GM23338 (cell line): ENCODE results near the gene PALLD. TPM values are rescaled to one million over a fixed set of nuclear protein-coding genes. Genes with fewer than 3 reads are reported as not detected.

Source experiments
- ATAC-seq: fragments of 200-7000 bp; cut with Tn5 transposase; 3 replicates; pipeline ENCODE4 v1.9.1; 2020
- DNase-seq: peaks from one replicate; pipeline ENCODE4 v3.0.0-alpha.2; 2015; ENCODE audit warnings: low spot score
- H2AFZ ChIP-seq: fragments of 200-600 bp; sonication (generic); 2 replicates; pipeline ENCODE4 v1.8.0; 2016; ENCODE audit warnings: antibody characterized with exemption, mild to moderate bottlenecking, moderate library complexity
- H3F3A ChIP-seq: fragments of 200-600 bp; sonication (generic); replicated peaks from 2 replicates; pipeline ENCODE4 v1.8.0; 2017; ENCODE audit warnings: antibody characterized with exemption, mixed run types, low read depth
- H3K27ac ChIP-seq: fragments of 200-600 bp; sonication (generic); 2 replicates; pipeline ENCODE4 v1.6.1; 2016; ENCODE audit warnings: low read depth
- H3K27me3 ChIP-seq: fragments of 200-600 bp; sonication (generic); 2 replicates; pipeline ENCODE4 v1.8.0; 2016; ENCODE audit warnings: mild to moderate bottlenecking, mixed run types, moderate library complexity; ENCODE audit not compliant: insufficient read depth
- H3K36me3 ChIP-seq: fragments of 200-600 bp; sonication (generic); 2 replicates; pipeline ENCODE4 v1.8.0; 2016; ENCODE audit warnings: mild to moderate bottlenecking; ENCODE audit not compliant: insufficient read depth
- H3K4me1 ChIP-seq: fragments of 200-600 bp; sonication (generic); 2 replicates; pipeline ENCODE4 v1.8.0; 2016; ENCODE audit warnings: mild to moderate bottlenecking, moderate library complexity; ENCODE audit not compliant: insufficient read depth
- H3K4me2 ChIP-seq: fragments of 200-600 bp; sonication (generic); 2 replicates; pipeline ENCODE4 v1.7.1; 2017; ENCODE audit warnings: mixed run types
- H3K4me3 ChIP-seq: fragments of 200-600 bp; sonication (generic); 2 replicates; pipeline ENCODE4 v1.6.1; 2016; ENCODE audit warnings: mixed run types
- H3K79me2 ChIP-seq: fragments of 200-600 bp; sonication (generic); replicated peaks from 2 replicates; pipeline ENCODE4 v1.8.0; 2017; ENCODE audit warnings: mild to moderate bottlenecking; ENCODE audit not compliant: insufficient read depth
- H3K9me2 ChIP-seq: fragments of 200-600 bp; sonication (generic); 2 replicates; pipeline ENCODE4 v1.8.0; 2017; ENCODE audit not compliant: insufficient read depth
- H4K20me1 ChIP-seq: fragments of 200-600 bp; sonication (generic); replicated peaks from 2 replicates; pipeline ENCODE4 v1.8.0; 2017; ENCODE audit warnings: mild to moderate bottlenecking; ENCODE audit not compliant: insufficient read depth
- H3K27ac Mint-ChIP-seq: 2 replicates; pipeline ENCODE4 v1.8.0; 2020; ENCODE audit warnings: inconsistent platforms, mild to moderate bottlenecking, moderate library complexity, mixed read lengths
- H3K27me3 Mint-ChIP-seq: 3 replicates; pipeline ENCODE4 v1.8.0; 2022; ENCODE audit warnings: low read depth, mild to moderate bottlenecking, moderate library complexity, mixed read lengths, inconsistent platforms; ENCODE audit not compliant: insufficient read depth, poor library complexity
- H3K36me3 Mint-ChIP-seq: 3 replicates; pipeline ENCODE4 v1.8.0; 2021; ENCODE audit warnings: low read depth, mild to moderate bottlenecking, inconsistent platforms, moderate library complexity, mixed read lengths
- H3K4me1 Mint-ChIP-seq: 3 replicates; pipeline ENCODE4 v1.8.0; 2020; ENCODE audit warnings: mild to moderate bottlenecking, inconsistent platforms, mixed read lengths
- H3K4me3 Mint-ChIP-seq: 3 replicates; pipeline ENCODE4 v1.8.0; 2021; ENCODE audit warnings: moderate library complexity, mild to moderate bottlenecking, inconsistent platforms, mixed read lengths
- H3K9me3 Mint-ChIP-seq: 3 replicates; pipeline ENCODE4 v1.8.0; 2020; ENCODE audit warnings: moderate library complexity, mild to moderate bottlenecking, inconsistent platforms, mixed read lengths
- CREB1 ChIP-seq: fragments of 250-450 bp; sonication (Bioruptor Pico); IDR thresholded peaks from 2 replicates; pipeline ENCODE4 v1.5.0; 2020; ENCODE audit warnings: low read depth, mild to moderate bottlenecking, moderate library complexity
- EZH2phosphoT487 ChIP-seq: fragments of 200-600 bp; sonication (generic); IDR thresholded peaks from one replicate; pipeline ENCODE4 v1.8.1; 2018; ENCODE audit warnings: antibody characterized with exemption; ENCODE audit not compliant: unreplicated experiment
- NANOG ChIP-seq: IDR thresholded peaks from 2 replicates; pipeline ENCODE4 v1.6.1; 2016; ENCODE audit warnings: antibody characterized with exemption, borderline replicate concordance
- POLR2AphosphoS5 ChIP-seq: IDR thresholded peaks from 2 replicates; pipeline ENCODE4 v1.6.1; 2016; ENCODE audit warnings: antibody characterized with exemption, low read depth
- STAT1 ChIP-seq: IDR thresholded peaks from one replicate; pipeline ENCODE4 v1.6.1; 2016; ENCODE audit warnings: antibody characterized with exemption; ENCODE audit not compliant: unreplicated experiment
- ZNF114 ChIP-seq: fragments of 250-450 bp; sonication (Bioruptor Pico); IDR thresholded peaks from 2 replicates; pipeline ENCODE4 v1.5.0; 2020; ENCODE audit warnings: mild to moderate bottlenecking, moderate library complexity
- polyA plus RNA-seq: library from polyadenylated mRNA; unstranded; fragments of >200 nt; fragmentation: Nextera tagmentation; extraction: Ambion mirVana; gene quantifications from 2 replicates; pipeline ENCODE4 v1.2.1, GENCODE V29; 2016
- total RNA-seq: library from RNA; depleted of rRNA; stranded (reverse); fragments of >200 nt; shearing (Covaris generic); gene quantifications from 2 replicates; pipeline ENCODE4 v1.2.3, GENCODE V29; 2014
- TF ChIP-seq, protein P1 (sequence below): fragments of 250-450 bp; sonication (Bioruptor Pico); IDR thresholded peaks from 2 replicates; pipeline ENCODE4 v1.5.0; 2020; ENCODE audit warnings: mild to moderate bottlenecking, moderate library complexity
- TF ChIP-seq, protein P2 (sequence below): IDR thresholded peaks from 2 replicates; pipeline ENCODE4 v1.6.1; 2016; ENCODE audit warnings: antibody characterized with exemption

PALLD gene
- total and polyA plus RNA-seq, 2 experiments from 2014 or later = 13.1 to 30.2 TPM

DNA sequence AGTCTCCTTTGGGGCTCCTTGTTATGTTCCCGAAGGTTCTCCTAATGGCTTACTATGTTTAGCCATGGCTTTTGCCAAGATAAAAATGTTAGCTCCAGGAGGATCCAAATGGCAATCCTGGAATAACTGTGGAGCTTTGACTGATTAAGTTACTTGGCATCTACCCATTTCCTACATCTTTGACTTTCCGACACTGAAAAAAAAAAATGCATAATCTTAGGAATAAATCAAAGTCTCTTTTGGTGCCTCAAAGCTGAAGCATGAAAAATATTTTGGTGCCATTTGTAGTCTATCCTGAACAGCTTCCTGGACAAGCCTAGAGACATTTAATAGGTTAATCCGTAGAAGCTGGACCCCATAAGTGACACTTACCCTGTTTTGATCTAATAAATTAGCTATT is 191.7 kb downstream of the PALLD start (continued):
- TF ChIP-seq, protein P1, sequence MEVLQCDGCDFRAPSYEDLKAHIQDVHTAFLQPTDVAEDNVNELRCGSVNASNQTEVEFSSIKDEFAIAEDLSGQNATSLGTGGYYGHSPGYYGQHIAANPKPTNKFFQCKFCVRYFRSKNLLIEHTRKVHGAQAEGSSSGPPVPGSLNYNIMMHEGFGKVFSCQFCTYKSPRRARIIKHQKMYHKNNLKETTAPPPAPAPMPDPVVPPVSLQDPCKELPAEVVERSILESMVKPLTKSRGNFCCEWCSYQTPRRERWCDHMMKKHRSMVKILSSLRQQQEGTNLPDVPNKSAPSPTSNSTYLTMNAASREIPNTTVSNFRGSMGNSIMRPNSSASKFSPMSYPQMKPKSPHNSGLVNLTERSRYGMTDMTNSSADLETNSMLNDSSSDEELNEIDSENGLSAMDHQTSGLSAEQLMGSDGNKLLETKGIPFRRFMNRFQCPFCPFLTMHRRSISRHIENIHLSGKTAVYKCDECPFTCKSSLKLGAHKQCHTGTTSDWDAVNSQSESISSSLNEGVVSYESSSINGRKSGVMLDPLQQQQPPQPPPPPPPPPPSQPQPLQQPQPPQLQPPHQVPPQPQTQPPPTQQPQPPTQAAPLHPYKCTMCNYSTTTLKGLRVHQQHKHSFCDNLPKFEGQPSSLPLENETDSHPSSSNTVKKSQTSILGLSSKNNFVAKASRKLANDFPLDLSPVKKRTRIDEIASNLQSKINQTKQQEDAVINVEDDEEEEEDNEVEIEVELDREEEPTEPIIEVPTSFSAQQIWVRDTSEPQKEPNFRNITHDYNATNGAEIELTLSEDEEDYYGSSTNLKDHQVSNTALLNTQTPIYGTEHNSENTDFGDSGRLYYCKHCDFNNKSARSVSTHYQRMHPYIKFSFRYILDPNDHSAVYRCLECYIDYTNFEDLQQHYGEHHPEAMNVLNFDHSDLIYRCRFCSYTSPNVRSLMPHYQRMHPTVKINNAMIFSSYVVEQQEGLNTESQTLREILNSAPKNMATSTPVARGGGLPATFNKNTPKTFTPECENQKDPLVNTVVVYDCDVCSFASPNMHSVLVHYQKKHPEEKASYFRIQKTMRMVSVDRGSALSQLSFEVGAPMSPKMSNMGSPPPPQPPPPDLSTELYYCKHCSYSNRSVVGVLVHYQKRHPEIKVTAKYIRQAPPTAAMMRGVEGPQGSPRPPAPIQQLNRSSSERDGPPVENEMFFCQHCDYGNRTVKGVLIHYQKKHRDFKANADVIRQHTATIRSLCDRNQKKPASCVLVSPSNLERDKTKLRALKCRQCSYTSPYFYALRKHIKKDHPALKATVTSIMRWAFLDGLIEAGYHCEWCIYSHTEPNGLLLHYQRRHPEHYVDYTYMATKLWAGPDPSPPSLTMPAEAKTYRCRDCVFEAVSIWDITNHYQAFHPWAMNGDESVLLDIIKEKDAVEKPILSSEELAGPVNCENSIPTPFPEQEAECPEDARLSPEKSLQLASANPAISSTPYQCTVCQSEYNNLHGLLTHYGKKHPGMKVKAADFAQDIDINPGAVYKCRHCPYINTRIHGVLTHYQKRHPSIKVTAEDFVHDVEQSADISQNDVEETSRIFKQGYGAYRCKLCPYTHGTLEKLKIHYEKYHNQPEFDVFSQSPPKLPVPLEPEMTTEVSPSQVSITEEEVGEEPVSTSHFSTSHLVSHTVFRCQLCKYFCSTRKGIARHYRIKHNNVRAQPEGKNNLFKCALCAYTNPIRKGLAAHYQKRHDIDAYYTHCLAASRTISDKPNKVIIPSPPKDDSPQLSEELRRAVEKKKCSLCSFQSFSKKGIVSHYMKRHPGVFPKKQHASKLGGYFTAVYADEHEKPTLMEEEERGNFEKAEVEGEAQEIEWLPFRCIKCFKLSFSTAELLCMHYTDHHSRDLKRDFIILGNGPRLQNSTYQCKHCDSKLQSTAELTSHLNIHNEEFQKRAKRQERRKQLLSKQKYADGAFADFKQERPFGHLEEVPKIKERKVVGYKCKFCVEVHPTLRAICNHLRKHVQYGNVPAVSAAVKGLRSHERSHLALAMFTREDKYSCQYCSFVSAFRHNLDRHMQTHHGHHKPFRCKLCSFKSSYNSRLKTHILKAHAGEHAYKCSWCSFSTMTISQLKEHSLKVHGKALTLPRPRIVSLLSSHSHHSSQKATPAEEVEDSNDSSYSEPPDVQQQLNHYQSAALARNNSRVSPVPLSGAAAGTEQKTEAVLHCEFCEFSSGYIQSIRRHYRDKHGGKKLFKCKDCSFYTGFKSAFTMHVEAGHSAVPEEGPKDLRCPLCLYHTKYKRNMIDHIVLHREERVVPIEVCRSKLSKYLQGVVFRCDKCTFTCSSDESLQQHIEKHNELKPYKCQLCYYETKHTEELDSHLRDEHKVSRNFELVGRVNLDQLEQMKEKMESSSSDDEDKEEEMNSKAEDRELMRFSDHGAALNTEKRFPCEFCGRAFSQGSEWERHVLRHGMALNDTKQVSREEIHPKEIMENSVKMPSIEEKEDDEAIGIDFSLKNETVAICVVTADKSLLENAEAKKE = no peak
- TF ChIP-seq POLR2AphosphoS5 (no peak), ZNF114 (CRISPR knock-in tag) (no peak), CREB1 (CRISPR knock-in tag) (no peak)

DNA sequence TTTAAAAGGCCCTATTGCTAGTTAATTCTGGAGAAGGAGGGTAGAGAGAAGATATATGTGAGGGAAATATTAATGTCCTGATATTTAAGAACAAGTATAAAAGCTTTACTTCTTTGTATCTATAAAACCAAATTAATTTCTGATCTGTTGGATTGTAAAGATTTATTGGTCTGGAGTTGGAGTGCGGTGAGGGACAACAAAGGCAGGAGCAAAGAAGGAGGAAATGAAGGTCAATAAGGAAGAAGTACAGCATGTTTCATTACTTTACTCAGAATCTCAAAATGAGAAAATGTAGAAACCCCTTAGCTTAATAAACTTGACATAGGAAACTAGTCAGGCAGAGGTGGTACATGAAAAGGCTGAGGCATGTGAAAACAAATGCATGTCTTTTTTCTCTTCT is 192.9 kb downstream of the PALLD start:
- H2AFZ ChIP-seq = no peak overlapping the region
- no peaks in the 10 kb centered on the region for H3K9me2 ChIP-seq
- DNase-seq (no peak), ATAC-seq (no peak)
- H3K27ac ChIP-seq = no peak overlapping the region
- no peak overlapping the region for H3K4me3 Mint-ChIP-seq
- no peaks in the 10 kb centered on the region for H3K9me3 Mint-ChIP-seq
- no peaks in the 10 kb centered on the region for H3F3A ChIP-seq
- no peaks in the 10 kb centered on the region for H3K79me2 ChIP-seq
- H3K27me3 Mint-ChIP-seq = no peaks in the 10 kb centered on the region
- no peaks in the 10 kb centered on the region for H4K20me1 ChIP-seq
- peaks cover 19% of the 10 kb centered on the region for H3K4me1 Mint-ChIP-seq
- H3K36me3 ChIP-seq = no peaks in the 10 kb centered on the region
- peaks cover 4% of the 10 kb centered on the region; the same call in 1 of the 2 replicates for H3K4me1 ChIP-seq
- no peak overlapping the region for H3K4me3 ChIP-seq
- H3K4me2 ChIP-seq = no peak overlapping the region
- no peaks in the 10 kb centered on the region; the same call in 2 of the 3 replicates for H3K36me3 Mint-ChIP-seq
- no peaks in the 10 kb centered on the region for H3K27me3 ChIP-seq
- H3K27ac Mint-ChIP-seq = no peak overlapping the region
- TF ChIP-seq CREB1 (CRISPR knock-in tag) (no peak), EZH2phosphoT487 (no peak), NANOG (no peak), STAT1 (no peak), ZNF114 (CRISPR knock-in tag) (no peak)
- TF ChIP-seq, protein P1 = no peak
- TF ChIP-seq, protein P2, sequence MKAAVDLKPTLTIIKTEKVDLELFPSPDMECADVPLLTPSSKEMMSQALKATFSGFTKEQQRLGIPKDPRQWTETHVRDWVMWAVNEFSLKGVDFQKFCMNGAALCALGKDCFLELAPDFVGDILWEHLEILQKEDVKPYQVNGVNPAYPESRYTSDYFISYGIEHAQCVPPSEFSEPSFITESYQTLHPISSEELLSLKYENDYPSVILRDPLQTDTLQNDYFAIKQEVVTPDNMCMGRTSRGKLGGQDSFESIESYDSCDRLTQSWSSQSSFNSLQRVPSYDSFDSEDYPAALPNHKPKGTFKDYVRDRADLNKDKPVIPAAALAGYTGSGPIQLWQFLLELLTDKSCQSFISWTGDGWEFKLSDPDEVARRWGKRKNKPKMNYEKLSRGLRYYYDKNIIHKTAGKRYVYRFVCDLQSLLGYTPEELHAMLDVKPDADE = no peak
